GM21576 (cell line): ENCODE data around the gene GDE1.
A peak's percentile ranks its signal among the peaks of the same experiment; 100 is the strongest.
"Not testable (repeated sequence)": the region's sequence is repeated elsewhere in the genome, so short reads cannot be mapped to it uniquely, and the experiment has no call there.

ENCODE experiments used
- ATAC-seq: cut with Tn5 transposase; IDR thresholded peaks from one replicate; pipeline ENCODE4 v1.9.1; 2021; ENCODE audit warnings: mild to moderate bottlenecking, moderate library complexity; ENCODE audit not compliant: unreplicated experiment

The GDE1 gene

GRCh38 chr16:19521471-19522396 lies at the start of gene GDE1:
Gene GDE1, minus strand, starts transcription at chr16:19522098. Its CDS starts 134 bp downstream, at chr16:19521964.
- ATAC-seq, result peak; percentile 70

- no peak for ATAC-seq
Measured at GRCh38 chr16:19567560-19567959, 45.7 kb upstream of the GDE1 start.

GRCh38 chr16:19566362-19566761 lies 44.5 kb upstream of the GDE1 start:
- no peak for ATAC-seq

- no peak for ATAC-seq
Measured at GRCh38 chr16:19563377-19563776, 41.5 kb upstream of the GDE1 start.

- ATAC-seq, result no peak
Measured at GRCh38 chr16:19560078-19560477, 38.2 kb upstream of the GDE1 start.

- ATAC-seq, result no peak
Measured at GRCh38 chr16:19559242-19559910, 37.5 kb upstream of the GDE1 start.

GRCh38 chr16:19555938-19556771 lies 34.3 kb upstream of the GDE1 start:
- no peak for ATAC-seq

- ATAC-seq, result peak; percentile 89
Measured at GRCh38 chr16:19555186-19555937, 33.5 kb upstream of the GDE1 start, which contains the start of gene VPS35L. Gene VPS35L, plus strand, starts transcription at chr16:19555703. Its CDS starts 27 bp downstream, at chr16:19555730.

GRCh38 chr16:19549673-19550072 lies 27.8 kb upstream of the GDE1 start:
- ATAC-seq, result no peak

- ATAC-seq, result no peak
Measured at GRCh38 chr16:19548144-19548543, 26.2 kb upstream of the GDE1 start.

GRCh38 chr16:19543278-19543996 lies 21.5 kb upstream of the GDE1 start:
- ATAC-seq, result not testable (repeated sequence)

GRCh38 chr16:19542138-19542821 lies 20.4 kb upstream of the GDE1 start:
- ATAC-seq, result no peak

- ATAC-seq, result no peak
Measured at GRCh38 chr16:19540241-19540970, 18.5 kb upstream of the GDE1 start.

- no peak for ATAC-seq
Measured at GRCh38 chr16:19532601-19533000, 10.7 kb upstream of the GDE1 start.

GRCh38 chr16:19528666-19529065 lies 6.8 kb upstream of the GDE1 start:
- no peak for ATAC-seq

GRCh38 chr16:19527161-19527560 lies 5.3 kb upstream of the GDE1 start:
- no peak for ATAC-seq

- no peak for ATAC-seq
Measured at GRCh38 chr16:19525385-19525723, 3.5 kb upstream of the GDE1 start.

- no peak for ATAC-seq
Measured at GRCh38 chr16:19524616-19525384, 2.9 kb upstream of the GDE1 start.
